ENCODE data around the gene CNTROB.
A peak's percentile ranks its signal among the peaks of the same experiment; 100 is the strongest.
"Not testable (repeated sequence)": the region's sequence is repeated elsewhere in the genome, so short reads cannot be mapped to it uniquely, and the experiment has no call there.

Gene CNTROB

DNA sequence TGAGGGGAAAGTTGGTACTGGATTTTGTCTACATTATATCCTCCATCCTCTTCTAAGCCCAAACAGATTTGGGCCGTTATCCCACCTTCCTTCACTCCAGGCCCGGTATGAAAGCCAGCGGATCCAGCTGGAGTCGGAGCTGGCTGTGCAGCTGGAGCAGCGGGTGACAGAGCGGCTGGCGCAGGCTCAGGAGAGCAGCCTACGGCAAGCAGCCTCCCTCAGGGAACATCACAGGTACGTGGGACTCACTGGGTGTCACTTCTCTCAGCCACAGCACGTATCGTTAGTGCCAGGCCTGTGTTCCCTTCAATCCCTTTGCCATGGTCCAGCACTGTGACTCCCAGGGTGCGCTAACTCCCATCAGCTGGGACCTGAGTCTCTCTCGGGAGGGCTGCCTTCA lies 11.3 kb downstream of the CNTROB start:
- DNase-seq: no peak

DNA sequence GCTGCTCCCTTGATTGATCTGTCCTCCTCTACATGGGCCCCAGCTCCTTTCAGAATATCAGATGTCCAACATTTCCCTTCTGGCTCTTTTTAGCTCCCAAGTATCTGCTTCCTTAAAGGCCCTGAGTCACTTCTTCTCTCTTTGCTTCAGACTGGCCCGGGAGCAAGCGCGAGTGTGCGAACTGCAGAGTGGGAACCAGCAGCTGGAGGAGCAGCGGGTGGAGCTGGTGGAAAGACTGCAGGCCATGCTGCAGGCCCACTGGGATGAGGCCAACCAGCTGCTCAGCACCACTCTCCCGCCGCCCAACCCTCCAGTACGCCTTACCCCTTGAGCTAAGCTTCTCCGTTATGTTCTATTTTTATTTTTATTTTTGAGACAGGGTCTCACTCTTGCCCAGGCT lies 12.3 kb downstream of the CNTROB start:
- no peak for DNase-seq

DNA sequence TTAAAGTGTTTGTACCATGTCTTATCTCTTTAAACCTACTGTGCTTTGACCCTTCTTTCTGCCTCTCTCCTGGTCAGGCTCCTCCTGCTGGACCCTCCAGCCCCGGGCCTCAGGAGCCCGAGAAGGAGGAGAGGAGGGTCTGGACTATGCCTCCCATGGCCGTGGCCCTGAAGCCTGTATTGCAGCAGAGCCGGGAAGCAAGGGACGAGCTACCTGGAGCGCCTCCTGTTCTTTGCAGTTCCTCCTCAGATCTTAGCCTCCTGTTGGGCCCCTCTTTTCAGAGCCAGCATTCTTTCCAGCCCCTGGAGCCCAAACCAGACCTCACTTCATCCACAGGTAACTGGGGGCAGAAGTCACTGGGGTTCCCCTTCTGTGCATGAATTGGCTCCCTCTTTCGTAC lies 13.6 kb downstream of the CNTROB start:
- DNase-seq: no peak

DNA sequence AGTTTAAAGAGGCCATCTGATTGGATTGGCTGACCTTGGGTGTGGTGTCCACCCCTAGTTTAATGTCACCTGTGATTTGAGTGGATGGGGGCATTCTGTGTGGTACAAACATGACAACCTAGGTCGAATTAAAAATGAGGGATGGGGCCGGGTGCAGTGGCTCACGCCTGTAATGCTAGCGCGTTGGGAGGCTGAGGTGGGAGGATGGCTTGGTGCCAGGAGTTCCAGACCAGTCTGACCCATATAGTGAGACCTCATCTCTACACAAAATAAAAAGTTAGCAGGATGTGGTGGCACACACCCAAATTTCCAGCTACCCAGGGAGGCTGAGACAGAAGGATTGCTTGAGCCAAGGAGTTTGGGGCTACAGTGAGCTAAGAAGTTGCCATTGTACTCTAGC lies 14.4 kb downstream of the CNTROB start:
- no peak for DNase-seq

DNA sequence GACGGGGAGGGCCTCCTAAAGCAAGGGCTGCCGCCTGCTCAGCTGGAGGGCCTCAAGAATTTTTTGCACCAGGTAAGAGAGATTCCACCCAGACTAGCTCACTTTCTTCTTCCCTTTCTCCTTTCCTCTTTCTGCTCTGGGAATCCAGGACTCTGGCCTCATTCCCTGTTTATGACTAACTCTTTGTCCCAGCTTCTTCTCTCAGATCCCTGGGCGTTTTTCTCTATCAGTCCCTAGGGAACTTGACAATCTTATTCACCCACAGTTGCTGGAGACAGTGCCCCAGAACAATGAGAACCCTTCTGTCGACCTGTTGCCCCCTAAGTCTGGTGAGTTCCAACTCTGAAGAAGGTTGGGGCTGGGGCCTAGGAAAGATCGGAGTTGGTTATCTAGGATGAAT lies 15.6 kb downstream of the CNTROB start:
- DNase-seq: no peak

DNA sequence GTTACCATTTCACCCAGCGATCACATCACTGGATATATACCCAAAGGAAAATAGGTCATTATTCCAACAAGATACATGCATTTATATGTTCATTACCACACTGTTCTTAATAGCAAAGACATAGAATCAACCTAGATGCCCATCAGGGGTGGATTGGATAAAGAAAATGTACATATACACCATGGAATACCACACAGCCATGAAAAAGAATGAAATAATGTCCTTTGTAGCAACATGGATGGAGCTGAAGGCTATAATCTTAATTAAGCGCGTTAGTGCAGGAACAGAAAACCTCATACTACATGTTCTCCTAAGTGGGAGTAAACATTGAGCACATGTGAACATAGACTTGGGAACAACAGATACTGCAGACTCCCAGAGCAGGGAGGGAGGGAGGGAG lies 18.6 kb downstream of the CNTROB start:
- DNase-seq: no peak

DNA sequence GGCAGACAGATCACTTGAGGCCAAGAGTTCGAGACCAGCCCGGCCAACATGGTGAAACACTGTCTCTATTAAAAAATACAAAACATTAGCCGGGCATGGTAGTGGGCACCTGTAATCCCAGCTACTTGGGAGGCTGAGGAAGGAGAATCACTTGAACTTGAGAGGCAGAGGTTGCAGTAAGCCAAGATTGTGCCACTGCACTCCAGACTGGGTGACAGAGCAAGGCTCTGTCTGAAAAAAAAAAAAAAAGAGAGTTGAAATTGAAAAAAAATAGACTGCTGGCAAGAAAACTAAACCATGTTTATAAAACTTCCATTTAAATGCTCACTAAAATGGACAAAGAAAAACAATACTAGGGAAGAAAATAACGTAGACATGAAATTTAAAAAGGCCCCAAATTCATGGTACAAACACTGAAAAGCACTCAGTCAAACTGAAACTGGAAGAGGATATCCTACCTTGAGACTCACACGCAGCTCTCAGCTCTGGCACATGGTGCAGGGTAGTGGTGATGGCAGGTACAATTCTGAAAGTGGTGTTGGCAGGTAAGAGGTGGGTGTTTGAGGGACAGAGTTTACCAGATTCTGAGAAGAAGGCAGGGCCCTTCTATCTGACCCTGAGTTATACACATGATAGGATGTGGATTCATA lies 19.3 kb downstream of the CNTROB start:
- no peak for DNase-seq

DNA sequence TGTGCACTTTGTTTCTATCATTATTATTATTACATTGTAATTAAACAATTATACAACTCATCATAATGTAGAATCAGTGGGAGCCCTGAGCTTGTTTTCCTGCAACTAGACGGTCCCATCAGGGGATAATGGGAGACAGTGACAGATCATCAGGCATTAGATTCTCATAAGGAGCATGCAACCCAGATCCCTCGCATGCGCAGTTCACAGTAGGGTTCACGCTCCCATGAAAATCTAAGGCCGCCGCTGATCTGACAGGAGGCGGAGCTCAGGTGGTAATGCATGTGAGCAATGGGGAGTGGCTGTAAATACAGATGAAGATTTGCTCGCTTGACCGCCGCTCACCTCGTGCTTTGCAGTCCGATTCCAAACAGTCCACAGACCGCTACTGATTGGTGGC lies 21.3 kb downstream of the CNTROB start:
- DNase-seq: not testable (repeated sequence)

DNA sequence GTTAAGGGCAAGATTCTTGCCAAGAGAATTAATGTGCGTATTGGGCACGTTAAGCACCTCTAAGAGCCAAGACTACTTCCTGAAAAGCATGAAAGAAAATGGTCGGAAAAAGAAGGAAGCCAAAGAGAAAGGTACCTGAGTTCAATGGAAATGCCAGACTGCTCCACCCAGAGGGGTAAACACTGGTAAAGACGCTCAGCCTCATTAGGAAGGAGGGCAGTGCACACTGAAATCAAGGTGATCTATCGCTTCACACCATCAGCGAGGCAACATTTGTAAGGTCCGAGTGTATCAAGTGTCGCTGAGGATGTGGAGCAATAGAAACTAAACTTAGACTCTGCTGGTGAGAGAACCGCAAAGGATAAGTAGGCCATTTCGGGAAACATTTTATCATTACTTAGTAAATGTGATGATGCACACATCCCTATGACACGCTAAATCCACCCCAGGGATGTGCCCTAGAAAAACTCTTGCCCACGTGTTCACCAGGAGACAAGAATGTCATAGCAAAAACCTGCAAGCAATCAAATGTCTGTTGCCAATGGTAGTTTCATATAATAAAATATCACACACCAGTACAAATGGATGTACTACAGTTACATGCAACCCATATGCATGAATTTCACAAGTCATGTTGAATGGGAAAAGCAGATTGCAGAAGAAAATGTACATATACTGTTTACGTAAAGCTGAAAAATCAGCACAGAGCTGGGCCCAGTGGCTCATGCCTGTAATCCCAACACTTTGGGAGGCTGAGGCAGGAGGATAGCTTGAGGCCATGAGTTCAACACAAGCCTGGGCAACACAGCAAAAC lies 23.6 kb downstream of the CNTROB start:
- DNase-seq: no peak

DNA sequence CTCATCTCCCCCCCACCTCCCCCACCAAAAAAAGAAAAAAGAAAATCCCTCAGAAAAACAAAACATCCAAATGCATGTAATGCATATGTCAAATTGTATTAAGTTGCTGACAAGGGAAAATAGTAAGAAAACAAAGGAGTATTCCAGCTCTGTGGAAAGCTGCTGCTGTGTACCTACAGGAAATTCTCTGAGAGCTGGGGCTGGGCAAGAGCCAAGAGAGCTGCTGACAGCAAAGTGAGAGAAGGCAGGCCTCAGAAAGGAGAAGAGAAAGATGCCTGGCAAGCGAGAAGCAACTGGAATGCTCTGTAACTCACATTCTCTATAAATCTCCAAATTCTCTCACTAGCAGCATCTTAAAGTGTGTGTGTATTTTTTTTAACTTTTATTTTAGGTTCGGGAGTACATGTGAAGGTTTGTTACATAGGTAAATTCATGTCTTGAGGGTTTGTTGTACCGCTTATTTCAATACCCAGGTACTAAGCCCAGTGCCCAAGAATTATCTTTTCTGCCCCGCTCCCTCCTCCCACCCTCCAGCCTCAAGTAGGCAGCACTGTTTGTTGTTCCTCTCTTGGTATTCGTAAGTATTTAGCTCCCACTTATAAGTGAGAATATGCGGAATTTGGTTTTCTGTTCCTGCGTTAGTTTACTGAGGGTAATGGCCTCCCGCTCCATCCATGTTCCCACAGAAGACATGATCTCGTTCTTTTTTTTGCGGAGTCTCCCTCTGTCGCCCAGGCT lies 24.4 kb downstream of the CNTROB start:
- DNase-seq: peak; percentile 54

DNA sequence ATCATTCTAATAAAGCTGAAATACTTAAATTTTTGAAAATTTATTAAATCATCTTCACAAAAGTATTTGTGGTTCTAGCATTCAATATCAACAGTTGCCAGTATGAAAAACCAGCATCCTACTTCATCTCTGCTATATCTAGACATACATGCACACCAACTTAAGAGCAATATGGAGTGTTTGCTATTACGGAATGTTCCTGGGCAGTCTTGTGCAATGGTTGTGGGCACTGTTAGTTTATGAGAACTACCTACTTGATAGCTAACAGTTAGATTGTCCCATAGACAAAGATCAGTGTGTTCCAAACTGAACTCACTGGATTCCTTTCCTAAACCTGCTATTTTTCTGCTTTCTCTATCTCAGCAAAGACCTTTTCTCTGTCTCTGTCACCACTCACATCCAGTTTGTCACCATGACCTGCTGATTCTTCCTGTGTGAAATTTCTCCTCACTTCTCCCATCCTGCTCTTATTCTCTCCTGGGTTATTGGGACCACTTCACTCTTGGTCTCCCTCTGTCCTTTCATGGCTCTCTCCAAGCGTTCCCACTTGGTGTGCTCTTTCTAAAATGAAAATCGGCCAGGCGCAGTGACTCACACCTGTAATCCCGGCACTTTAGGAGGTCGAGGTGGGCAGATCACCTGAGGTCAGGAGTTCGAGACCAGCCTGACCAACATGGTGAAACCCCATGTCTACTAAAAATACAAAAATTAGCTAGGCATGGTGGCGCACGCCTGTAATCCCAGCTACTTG lies 27.7 kb downstream of the CNTROB start:
- DNase-seq: no peak

DNA sequence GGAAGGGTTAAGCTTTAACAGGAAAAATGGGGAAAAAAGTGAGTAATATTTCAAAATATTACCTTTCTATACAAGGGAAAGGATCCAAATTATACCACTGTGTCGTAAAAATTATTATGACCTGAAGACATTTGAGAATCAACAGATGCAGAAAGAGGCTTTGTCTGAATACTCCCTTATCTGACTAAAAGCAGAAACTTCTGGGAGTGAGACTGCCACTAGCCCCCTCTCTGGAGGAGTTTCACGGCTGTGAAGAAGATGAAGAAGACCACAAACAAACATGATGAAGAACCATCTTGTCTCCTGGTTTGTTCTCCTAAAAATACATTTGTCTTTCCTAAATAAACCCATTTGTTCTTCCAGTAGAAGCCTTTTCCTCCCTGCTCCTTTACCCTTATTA lies 29.4 kb downstream of the CNTROB start:
- no peak for DNase-seq

DNA sequence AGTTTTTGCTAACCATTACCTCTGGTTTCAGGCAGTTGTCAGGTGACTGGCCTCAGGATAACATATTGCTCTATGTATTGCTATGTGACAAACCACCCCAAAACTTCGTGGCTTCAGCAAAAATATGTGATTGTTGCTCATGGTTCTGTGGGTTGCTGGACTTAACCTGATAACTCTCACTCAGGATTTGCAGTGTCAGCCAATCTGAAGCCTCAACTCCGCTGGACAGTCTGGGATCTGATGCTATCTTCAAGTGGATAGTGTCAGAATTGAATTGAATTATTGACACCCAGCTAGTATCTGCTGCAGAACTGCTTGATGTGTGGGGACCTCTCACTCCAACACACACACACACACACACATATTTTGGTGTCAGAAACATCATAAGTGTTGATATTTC lies 35.7 kb downstream of the CNTROB start:
- DNase-seq: no peak

DNA sequence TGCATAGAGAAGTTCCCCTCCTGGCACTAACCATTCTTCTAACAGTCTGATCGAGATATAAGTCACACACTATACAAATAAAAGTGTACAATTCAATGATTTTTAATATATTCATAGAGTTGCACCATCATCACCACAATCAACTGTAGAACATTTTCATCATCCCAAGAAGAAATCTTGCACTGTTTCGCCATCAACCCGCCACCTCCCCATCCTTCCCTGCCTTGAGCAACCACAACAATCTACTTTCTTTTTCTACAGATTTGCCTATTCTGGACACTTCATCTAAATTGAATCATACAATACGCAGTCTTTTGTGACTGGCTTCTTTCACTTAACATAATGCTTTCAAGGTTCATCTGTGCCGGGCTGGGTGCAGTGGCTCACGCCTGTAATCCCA lies 37.4 kb downstream of the CNTROB start:
- no peak for DNase-seq

DNA sequence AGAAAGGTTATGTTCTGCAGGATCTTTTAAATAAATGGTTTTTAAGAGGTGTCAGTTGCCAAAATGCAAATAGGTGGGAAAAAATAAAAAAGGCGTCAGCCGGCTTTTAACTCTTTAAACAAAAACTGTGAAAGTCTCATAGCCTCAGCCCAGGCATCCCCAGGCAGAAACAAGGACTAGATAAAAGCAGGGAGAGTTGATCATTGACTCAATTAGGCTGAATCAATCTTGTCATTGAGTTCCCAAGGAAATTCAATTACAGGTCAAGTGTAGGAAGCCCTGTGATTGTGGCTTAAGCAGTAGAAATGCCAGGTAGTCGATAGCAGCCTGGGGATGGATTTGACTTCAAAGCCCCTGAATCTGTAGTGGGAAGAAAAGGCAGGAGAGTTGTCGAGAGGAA lies 39.6 kb downstream of the CNTROB start:
- DNase-seq: no peak

DNA sequence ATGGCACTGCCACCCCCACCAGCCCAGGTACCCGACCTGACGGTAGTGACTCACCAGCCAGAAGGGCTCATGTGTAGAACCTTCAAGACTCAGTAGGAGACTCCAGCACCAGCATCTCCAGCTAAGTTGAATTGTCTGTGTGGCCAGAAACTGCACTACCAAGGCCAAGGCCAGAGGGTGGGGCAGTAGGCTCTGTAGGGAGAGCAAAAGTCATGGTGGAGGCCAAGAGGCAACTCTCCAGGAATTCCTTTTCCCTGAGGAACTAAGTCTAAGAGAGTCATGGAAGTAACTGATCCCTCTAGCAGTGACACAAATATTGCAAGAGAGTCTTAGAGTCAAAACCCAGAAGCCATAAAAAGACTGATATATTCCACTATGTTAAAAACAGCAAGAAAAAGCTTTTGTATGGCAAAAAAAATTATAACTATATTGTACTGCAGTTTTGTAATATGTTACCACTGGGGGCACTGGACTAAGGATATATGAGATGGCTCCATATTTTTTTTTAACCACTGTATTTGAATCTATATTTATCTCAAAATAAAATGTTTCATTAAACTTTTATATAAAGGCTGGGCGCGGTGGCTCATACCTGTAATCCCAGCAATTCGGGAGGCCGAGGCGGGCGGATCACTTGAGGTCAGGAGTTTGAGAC lies 40.3 kb downstream of the CNTROB start:
- no peak for DNase-seq

DNA sequence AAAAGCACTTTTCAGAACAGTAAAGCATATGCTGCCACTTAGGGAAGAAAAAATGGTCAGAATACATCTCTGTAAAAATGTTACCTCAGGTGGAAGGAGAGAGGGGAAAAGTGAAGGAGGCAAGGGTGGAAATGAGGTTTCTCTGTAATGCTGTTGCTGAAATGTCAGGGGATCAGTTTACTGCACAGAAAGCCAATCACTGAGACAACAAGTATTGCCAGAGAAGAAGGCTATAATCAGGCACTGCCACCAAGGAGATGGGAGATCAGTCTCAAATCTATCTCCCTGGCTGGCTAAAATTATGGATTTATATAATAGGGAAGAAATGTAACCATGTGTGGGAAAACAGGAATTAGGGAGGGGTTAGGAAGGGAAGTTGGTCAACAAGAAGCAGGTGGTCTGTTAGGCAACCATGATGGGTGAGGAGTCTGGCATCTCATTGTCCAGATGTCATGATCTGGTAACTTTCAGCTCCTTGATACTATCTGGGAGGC lies 42.7 kb downstream of the CNTROB start:
- DNase-seq: no peak

DNA sequence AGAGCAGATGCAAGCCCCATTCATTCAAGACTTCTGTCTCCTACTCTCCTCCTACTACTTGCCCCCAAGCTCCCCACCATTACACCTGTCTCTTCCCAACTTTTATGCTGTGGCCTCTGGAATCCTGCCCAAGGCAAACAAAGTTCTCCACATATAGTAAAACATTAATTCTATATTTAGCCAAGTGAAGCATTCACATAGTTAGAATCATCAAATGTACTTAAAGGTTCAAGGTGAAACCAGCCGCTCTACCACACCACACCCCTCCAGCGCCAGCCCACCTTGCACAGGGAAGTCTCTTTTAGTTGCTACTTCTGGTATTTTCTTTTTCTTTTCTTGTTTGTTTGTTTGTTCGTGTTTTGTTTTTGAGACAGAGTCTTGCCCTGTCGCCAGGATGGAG lies 45.0 kb downstream of the CNTROB start:
- no peak for DNase-seq

DNA sequence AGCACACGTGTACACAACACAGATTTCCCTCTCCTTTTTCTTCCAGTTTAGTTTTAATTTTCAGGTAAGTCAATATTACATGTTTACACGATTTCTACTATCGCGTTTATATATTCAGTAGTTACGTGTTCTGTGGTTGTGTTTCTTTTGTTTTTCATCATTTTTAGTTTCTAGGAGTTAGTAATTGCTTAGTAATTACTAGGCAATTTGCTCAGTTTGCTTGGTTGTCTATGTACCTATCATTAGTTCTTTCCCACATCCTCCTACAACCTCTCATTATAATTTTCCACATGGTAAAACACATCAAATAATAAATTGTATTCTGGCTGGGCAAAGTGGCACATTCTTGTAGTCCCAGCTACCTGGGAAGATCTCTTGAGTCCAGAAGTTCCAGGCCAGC lies 45.8 kb downstream of the CNTROB start:
- no peak for DNase-seq

DNA sequence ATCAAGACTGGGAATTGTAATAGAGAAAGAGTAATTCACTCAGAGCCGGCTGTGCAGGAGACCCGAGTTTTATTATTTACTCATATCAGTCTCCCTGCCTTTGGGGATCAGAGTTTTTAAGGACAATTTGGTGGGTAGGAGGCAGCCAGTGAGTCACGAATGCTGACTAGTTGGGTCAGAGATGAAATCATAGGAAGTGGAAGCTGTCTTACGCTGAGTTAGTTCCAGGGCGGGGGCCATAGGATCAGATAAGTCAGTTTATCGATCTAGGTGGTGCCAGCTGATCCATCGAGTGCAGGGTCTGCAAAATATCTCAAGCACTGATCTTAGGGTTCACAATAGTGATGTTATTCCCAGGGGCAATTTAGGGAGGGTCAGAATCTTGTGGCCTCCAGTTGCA lies 50.2 kb downstream of the CNTROB start:
- no peak for DNase-seq

DNA sequence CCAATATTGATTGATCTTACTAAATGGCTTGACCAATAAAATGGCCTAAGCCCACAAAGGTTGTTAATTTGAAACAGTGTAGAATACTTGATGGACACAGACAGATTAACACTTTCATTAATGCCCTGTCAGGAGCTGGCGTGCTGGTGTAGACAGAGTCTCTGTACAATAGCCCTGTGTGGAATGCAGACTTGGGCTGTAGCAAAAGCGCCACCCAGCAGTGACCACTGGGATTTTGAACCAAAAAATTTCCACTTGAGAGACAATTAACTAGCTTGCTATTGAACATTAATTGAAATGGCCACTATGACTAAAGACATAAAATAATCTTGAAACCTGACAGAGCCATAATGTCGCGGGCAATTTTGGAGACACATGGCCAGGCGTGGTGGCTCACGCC lies 50.7 kb downstream of the CNTROB start:
- DNase-seq: no peak

DNA sequence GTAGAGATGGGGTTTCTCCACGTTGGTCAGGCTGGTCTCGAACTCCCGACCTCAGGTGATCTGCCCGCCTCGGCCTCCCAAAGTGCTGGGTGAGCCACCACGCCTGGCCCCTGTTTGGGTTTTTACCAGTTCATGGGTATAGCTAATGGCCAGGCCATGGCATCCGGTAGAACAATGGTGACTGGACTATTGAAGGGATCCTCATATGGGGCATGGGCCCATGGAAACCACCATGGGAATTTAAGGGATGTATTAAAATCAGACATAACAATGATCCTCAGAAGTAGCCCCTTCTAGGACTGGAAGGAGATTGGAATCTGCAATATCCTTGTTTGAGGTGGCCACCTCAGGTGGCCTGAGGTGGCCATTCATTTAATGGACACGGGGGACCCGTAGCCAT lies 52.9 kb downstream of the CNTROB start:
- DNase-seq: no peak
